Rectal smooth muscle tissue (tissue), 1 donor: ENCODE data around the gene AKR1D1.

Experiments
- H3K27ac ChIP-seq: one replicate; pipeline ENCODE4 v1.7.0; 2013; ENCODE audit warnings: low read depth, low read length, inconsistent platforms
- H3K27me3 ChIP-seq: one replicate; pipeline ENCODE4 v1.7.0; 2013; ENCODE audit warnings: low read length; ENCODE audit not compliant: control insufficient read depth, insufficient read depth
- H3K36me3 ChIP-seq: one replicate; pipeline ENCODE4 v1.7.0; 2013; ENCODE audit warnings: low read length; ENCODE audit not compliant: control insufficient read depth, insufficient read depth
- H3K4me1 ChIP-seq: one replicate; pipeline ENCODE4 v1.7.0; 2013; ENCODE audit warnings: low read length; ENCODE audit not compliant: control insufficient read depth, insufficient read depth
- H3K4me3 ChIP-seq: one replicate; pipeline ENCODE4 v1.7.0; 2013; ENCODE audit warnings: low read length
- H3K9ac ChIP-seq: one replicate; pipeline ENCODE4 v1.7.0; 2013; ENCODE audit warnings: low read length

AKR1D1 gene

GRCh38 chr7:138161600-138162081, 85.4 kb downstream of the AKR1D1 start:
- H3K27ac ChIP-seq, result no peak overlapping the region
- no peaks in the 10 kb centered on the region for H3K36me3 ChIP-seq
- no peak overlapping the region for H3K4me3 ChIP-seq
- H3K4me1 ChIP-seq, result no peaks in the 10 kb centered on the region
- H3K9ac ChIP-seq, result no peak overlapping the region
- H3K27me3 ChIP-seq, result no peaks in the 10 kb centered on the region

GRCh38 chr7:138162236-138162635, 86.0 kb downstream of the AKR1D1 start:
- Histone ChIP-seq H3K4me3 (no peak overlapping the region), H3K9ac (no peak overlapping the region), H3K27ac (no peak overlapping the region)

GRCh38 chr7:138163800-138164199, 87.5 kb downstream of the AKR1D1 start:
- H3K27me3 ChIP-seq, result no peaks in the 10 kb centered on the region
- no peak overlapping the region for H3K9ac ChIP-seq
- no peaks in the 10 kb centered on the region for H3K4me1 ChIP-seq
- no peak overlapping the region for H3K4me3 ChIP-seq
- no peaks in the 10 kb centered on the region for H3K36me3 ChIP-seq
- no peak overlapping the region for H3K27ac ChIP-seq

More at GRCh38 chr7:138162236-138162635, 86.0 kb downstream of the AKR1D1 start:
- Histone ChIP-seq H3K27me3 (no peaks in the 10 kb centered on the region), H3K4me1 (no peaks in the 10 kb centered on the region), H3K36me3 (no peaks in the 10 kb centered on the region)

GRCh38 chr7:138164804-138165203, 88.5 kb downstream of the AKR1D1 start:
- no peak overlapping the region for H3K9ac ChIP-seq
- H3K27me3 ChIP-seq, result no peaks in the 10 kb centered on the region
- H3K4me3 ChIP-seq, result no peak overlapping the region
- no peak overlapping the region for H3K27ac ChIP-seq
- H3K4me1 ChIP-seq, result no peaks in the 10 kb centered on the region
- H3K36me3 ChIP-seq, result no peaks in the 10 kb centered on the region

GRCh38 chr7:138166681-138167080, 90.4 kb downstream of the AKR1D1 start:
- no peak overlapping the region for H3K4me3 ChIP-seq
- H3K27ac ChIP-seq, result no peak overlapping the region
- no peaks in the 10 kb centered on the region for H3K36me3 ChIP-seq
- H3K9ac ChIP-seq, result no peak overlapping the region
- H3K4me1 ChIP-seq, result no peaks in the 10 kb centered on the region
- no peaks in the 10 kb centered on the region for H3K27me3 ChIP-seq

GRCh38 chr7:138167222-138167621, 91.0 kb downstream of the AKR1D1 start:
- no peaks in the 10 kb centered on the region for H3K4me1 ChIP-seq
- no peak overlapping the region for H3K27ac ChIP-seq
- H3K36me3 ChIP-seq, result no peaks in the 10 kb centered on the region
- H3K27me3 ChIP-seq, result no peaks in the 10 kb centered on the region
- no peak overlapping the region for H3K9ac ChIP-seq
- no peak overlapping the region for H3K4me3 ChIP-seq

GRCh38 chr7:138167869-138168296, 91.6 kb downstream of the AKR1D1 start:
- no peak overlapping the region for H3K9ac ChIP-seq
- H3K4me3 ChIP-seq, result no peak overlapping the region
- H3K27ac ChIP-seq, result no peak overlapping the region
- no peaks in the 10 kb centered on the region for H3K36me3 ChIP-seq
- H3K4me1 ChIP-seq, result no peaks in the 10 kb centered on the region
- H3K27me3 ChIP-seq, result no peaks in the 10 kb centered on the region
